Astrocyte (in vitro differentiated cells and primary cell): ENCODE data around the gene SLC38A9.

Experiments used
- EZH2 ChIP-seq: IDR thresholded peaks from 2 replicates; pipeline ENCODE4 v1.6.1; 2012; ENCODE audit warnings: mild to moderate bottlenecking, low read length, inconsistent platforms; ENCODE audit not compliant: insufficient read depth
- TF ChIP-seq, protein P1 (sequence below): IDR thresholded peaks from 2 replicates; pipeline ENCODE4 v1.5.1; 2011; ENCODE audit warnings: low read depth, mild to moderate bottlenecking, inconsistent platforms, low read length, moderate library complexity; ENCODE audit not compliant: insufficient read depth

DNA sequence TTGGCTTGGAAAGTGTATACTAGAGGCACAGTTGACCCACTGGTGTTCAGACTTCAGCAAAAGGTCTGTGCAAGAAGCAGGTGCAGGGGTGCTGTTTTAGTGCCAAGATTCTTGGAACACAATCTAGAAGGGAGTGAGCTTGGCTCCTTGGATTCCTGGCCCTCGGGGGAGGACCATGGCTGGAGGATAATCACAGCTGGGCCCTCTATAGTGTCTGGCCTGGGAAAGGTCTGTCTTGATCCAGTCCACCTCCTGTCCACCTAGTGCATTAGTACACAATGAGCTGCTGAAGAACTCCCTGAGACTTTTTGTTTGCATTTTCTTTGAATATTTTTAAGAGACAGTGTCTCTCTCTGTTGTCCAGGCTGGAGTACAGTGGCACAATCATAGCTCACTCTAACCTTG lies 126.9 kb downstream of the SLC38A9 start:
- TF ChIP-seq, protein P1, sequence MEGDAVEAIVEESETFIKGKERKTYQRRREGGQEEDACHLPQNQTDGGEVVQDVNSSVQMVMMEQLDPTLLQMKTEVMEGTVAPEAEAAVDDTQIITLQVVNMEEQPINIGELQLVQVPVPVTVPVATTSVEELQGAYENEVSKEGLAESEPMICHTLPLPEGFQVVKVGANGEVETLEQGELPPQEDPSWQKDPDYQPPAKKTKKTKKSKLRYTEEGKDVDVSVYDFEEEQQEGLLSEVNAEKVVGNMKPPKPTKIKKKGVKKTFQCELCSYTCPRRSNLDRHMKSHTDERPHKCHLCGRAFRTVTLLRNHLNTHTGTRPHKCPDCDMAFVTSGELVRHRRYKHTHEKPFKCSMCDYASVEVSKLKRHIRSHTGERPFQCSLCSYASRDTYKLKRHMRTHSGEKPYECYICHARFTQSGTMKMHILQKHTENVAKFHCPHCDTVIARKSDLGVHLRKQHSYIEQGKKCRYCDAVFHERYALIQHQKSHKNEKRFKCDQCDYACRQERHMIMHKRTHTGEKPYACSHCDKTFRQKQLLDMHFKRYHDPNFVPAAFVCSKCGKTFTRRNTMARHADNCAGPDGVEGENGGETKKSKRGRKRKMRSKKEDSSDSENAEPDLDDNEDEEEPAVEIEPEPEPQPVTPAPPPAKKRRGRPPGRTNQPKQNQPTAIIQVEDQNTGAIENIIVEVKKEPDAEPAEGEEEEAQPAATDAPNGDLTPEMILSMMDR: no peak
- no peak for TF ChIP-seq EZH2
